ENCODE measurements around the gene MYOZ2.

MYOZ2 gene

GRCh38 chr4:119116925-119117900, 18.4 kb upstream of the MYOZ2 start:
- Histone ChIP-seq H3K27ac (ENCODE audit: low read length) (no peak overlapping the region), H3K36me3 (replicated peaks; ENCODE audit: low read depth, low read length) (no peaks in the 10 kb centered on the region), H2AFZ (ENCODE audit: low read depth, low read length) (no peak overlapping the region), H3K27me3 (ENCODE audit: low read depth, low read length) (no peaks in the 10 kb centered on the region), H4K20me1 (ENCODE audit: insufficient read depth, low read length) (no peaks in the 10 kb centered on the region), H3K4me3 (ENCODE audit: low read length) (no peak overlapping the region), H3K4me2 (ENCODE audit: low read length) (no peak overlapping the region), H3K79me2 (ENCODE audit: low read length) (no peaks in the 10 kb centered on the region), H3K4me1 (ENCODE audit: low read length) (no peaks in the 10 kb centered on the region), H3K9ac (ENCODE audit: low read length) (no peak overlapping the region), H3K9me3 (ENCODE audit: insufficient read depth, low read length) (no peaks in the 10 kb centered on the region)
- TF ChIP-seq CTCF (IDR thresholded peaks at IDR 0.05; ENCODE audit: low read depth, low read length) = no peak
- no peak for TF ChIP-seq EZH2phosphoT487 (IDR thresholded peaks at IDR 0.05; ENCODE audit: low read depth)

GRCh38 chr4:119118397-119118796, 17.2 kb upstream of the MYOZ2 start:
- Histone ChIP-seq H3K4me3 (ENCODE audit: low read length) (no peak overlapping the region), H3K36me3 (replicated peaks; ENCODE audit: low read depth, low read length) (no peaks in the 10 kb centered on the region), H3K27me3 (ENCODE audit: low read depth, low read length) (no peaks in the 10 kb centered on the region), H3K4me1 (ENCODE audit: low read length) (no peaks in the 10 kb centered on the region), H3K4me2 (ENCODE audit: low read length) (no peak overlapping the region), H4K20me1 (ENCODE audit: insufficient read depth, low read length) (no peaks in the 10 kb centered on the region), H3K27ac (ENCODE audit: low read length) (no peak overlapping the region), H2AFZ (ENCODE audit: low read depth, low read length) (no peak overlapping the region), H3K9me3 (ENCODE audit: insufficient read depth, low read length) (no peaks in the 10 kb centered on the region), H3K79me2 (ENCODE audit: low read length) (no peaks in the 10 kb centered on the region), H3K9ac (ENCODE audit: low read length) (no peak overlapping the region)
- TF ChIP-seq EZH2phosphoT487 (IDR thresholded peaks at IDR 0.05; ENCODE audit: low read depth) (no peak), CTCF (IDR thresholded peaks at IDR 0.05; ENCODE audit: low read depth, low read length) (no peak)

- Histone ChIP-seq H4K20me1 (ENCODE audit: insufficient read depth, low read length) (no peaks in the 10 kb centered on the region), H2AFZ (ENCODE audit: low read depth, low read length) (no peak overlapping the region; the same call in 1 of the 2 replicates)
These were observed 11.3 kb upstream of the MYOZ2 start for GRCh38 chr4:119124352-119124751.

More at GRCh38 chr4:119124352-119124751, 11.3 kb upstream of the MYOZ2 start:
- no peaks in the 10 kb centered on the region for H3K27me3 ChIP-seq (ENCODE audit: low read depth, low read length)
- no peak overlapping the region for H3K9ac ChIP-seq (ENCODE audit: low read length)
- H3K9me3 ChIP-seq (ENCODE audit: insufficient read depth, low read length) = no peaks in the 10 kb centered on the region
- TF ChIP-seq CTCF (IDR thresholded peaks at IDR 0.05; ENCODE audit: low read depth, low read length) (no peak), EZH2phosphoT487 (IDR thresholded peaks at IDR 0.05; ENCODE audit: low read depth) (no peak)
- H3K4me3 ChIP-seq (ENCODE audit: low read length) = no peak overlapping the region
- H3K4me2 ChIP-seq (ENCODE audit: low read length) = no peak overlapping the region
- H3K79me2 ChIP-seq (ENCODE audit: low read length) = no peaks in the 10 kb centered on the region
- H3K4me1 ChIP-seq (ENCODE audit: low read length) = no peaks in the 10 kb centered on the region
- no peaks in the 10 kb centered on the region for H3K36me3 ChIP-seq (replicated peaks; ENCODE audit: low read depth, low read length)
- no peak overlapping the region for H3K27ac ChIP-seq (ENCODE audit: low read length)

Measured in OCI-LY3 (cell line).